Measurements from ENCODE around the gene WDR88. TPM values are rescaled to one million over a fixed set of nuclear protein-coding genes. Genes with fewer than 3 reads are reported as not detected.

Gene WDR88
- polyA plus RNA-seq, 2 of the 4 experiments (the other 2 are of a cell fraction): 0.04 TPM; not detected in 1

- TF ChIP-seq EP300 (IDR thresholded peaks at IDR 0.05) (no peak), KDM1A (IDR thresholded peaks at IDR 0.05; ENCODE audit: low read depth) (no peak)
Measured at GRCh38 chr19:33130433-33130832, 1.5 kb upstream of the WDR88 start (continued).

DNA sequence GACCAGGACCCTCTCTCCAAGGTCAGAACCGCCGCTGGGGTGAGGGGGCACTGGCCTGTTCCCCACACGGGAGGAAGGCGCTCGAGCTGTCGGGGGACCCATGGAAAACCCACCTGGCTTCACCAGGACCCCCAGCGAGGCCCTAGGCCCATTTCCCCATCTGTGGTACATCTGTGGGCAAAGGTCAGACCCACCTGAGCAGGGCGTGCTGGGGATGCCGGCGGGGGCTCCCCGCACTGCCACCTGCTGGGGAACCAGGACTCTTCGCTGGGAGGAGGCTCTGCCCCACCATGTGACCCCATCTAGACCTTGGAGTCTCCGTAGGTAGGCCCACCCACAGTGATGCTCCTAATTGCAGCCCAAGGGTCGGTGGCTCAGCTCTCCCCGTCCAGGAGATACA lies 511 bp downstream of the WDR88 start:
- H3K27ac ChIP-seq: no peak overlapping the region
- peak; percentile 42 to 70 for DNase-seq (ENCODE audit: low read depth in 1 of 2, low spot score in 1 of 2)
- ChIA-PET CTCF (interaction anchor here (1.4 to 17.0 kb wide), 6 partner anchors 13 to 157 kb away, joined by 3 to 193 read pairs (median 25); no protein-coding TSS in a partner anchor), POLR2A (no interaction called here)
- TF ChIP-seq ZC3H11A (IDR thresholded peaks at IDR 0.05) (no peak), FOSL2 (IDR thresholded peaks at IDR 0.05) (no peak), FOSL2 (CRISPR knock-in tag; IDR thresholded peaks at IDR 0.05) (no peak), MYC (IDR thresholded peaks at IDR 0.05; ENCODE audit: borderline replicate concordance, low read length) (no peak), USF2 (IDR thresholded peaks at IDR 0.05) (peak; percentile 64), EP300 (IDR thresholded peaks at IDR 0.05) (no peak), TFCP2L1 (CRISPR knock-in tag; IDR thresholded peaks at IDR 0.05) (no peak)
- TF ChIP-seq, protein P1, sequence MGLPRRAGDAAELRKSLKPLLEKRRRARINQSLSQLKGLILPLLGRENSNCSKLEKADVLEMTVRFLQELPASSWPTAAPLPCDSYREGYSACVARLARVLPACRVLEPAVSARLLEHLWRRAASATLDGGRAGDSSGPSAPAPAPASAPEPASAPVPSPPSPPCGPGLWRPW (IDR thresholded peaks at IDR 0.05): no peak
- TF ChIP-seq, protein P2, sequence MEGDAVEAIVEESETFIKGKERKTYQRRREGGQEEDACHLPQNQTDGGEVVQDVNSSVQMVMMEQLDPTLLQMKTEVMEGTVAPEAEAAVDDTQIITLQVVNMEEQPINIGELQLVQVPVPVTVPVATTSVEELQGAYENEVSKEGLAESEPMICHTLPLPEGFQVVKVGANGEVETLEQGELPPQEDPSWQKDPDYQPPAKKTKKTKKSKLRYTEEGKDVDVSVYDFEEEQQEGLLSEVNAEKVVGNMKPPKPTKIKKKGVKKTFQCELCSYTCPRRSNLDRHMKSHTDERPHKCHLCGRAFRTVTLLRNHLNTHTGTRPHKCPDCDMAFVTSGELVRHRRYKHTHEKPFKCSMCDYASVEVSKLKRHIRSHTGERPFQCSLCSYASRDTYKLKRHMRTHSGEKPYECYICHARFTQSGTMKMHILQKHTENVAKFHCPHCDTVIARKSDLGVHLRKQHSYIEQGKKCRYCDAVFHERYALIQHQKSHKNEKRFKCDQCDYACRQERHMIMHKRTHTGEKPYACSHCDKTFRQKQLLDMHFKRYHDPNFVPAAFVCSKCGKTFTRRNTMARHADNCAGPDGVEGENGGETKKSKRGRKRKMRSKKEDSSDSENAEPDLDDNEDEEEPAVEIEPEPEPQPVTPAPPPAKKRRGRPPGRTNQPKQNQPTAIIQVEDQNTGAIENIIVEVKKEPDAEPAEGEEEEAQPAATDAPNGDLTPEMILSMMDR (IDR thresholded peaks at IDR 0.05): peak; percentile 44; the same call in 2 of the 3 replicates
- 86% methylated on average over 15 of the region's 15 CpGs for WGBS (ENCODE audit: missing lambda C conversion rate)
- H3K4me2 ChIP-seq: no peak overlapping the region
- no peaks in the 10 kb centered on the region for H3K9me3 ChIP-seq
- no peak overlapping the region for H3K4me3 ChIP-seq
- H3K4me1 ChIP-seq: peaks cover 9% of the 10 kb centered on the region; the same call in 2 of the 3 replicates
- FAIRE-seq: no peak
- ATAC-seq: peak; percentile 74 to 84; a peak in 5 of 6 replicates

- H3K4me3 ChIP-seq: no peak overlapping the region
- ATAC-seq (peak; percentile 11 to 26; a peak in 3 of 6 replicates), FAIRE-seq (no peak), DNase-seq (ENCODE audit: low read depth in 1 of 2, low spot score in 1 of 2) (peak in 1 of 2 experiments; percentile 51)
- H3K4me1 ChIP-seq: peaks cover 9% of the 10 kb centered on the region; the same call in 2 of the 3 replicates
- CTCF ChIA-PET: interaction anchor here (0.6 to 17.0 kb wide), 10 partner anchors 8 to 672 kb away, joined by 3 to 193 read pairs (median 5); no protein-coding TSS in a partner anchor
- no peak overlapping the region for H3K27ac ChIP-seq
- WGBS (ENCODE audit: missing lambda C conversion rate): 80% methylated on average over 13 of the region's 13 CpGs
- no peaks in the 10 kb centered on the region for H3K9me3 ChIP-seq
- no peak overlapping the region for H3K4me2 ChIP-seq
- POLR2A ChIA-PET: interaction anchor here (0.6 kb wide), 1 partner anchor 442 kb away, joined by 3 read pairs; no protein-coding TSS in a partner anchor
- no peak for TF ChIP-seq RARB (CRISPR knock-in tag; IDR thresholded peaks at IDR 0.05)
Measured at GRCh38 chr19:33133438-33134031, 1.6 kb downstream of the WDR88 start.

DNA sequence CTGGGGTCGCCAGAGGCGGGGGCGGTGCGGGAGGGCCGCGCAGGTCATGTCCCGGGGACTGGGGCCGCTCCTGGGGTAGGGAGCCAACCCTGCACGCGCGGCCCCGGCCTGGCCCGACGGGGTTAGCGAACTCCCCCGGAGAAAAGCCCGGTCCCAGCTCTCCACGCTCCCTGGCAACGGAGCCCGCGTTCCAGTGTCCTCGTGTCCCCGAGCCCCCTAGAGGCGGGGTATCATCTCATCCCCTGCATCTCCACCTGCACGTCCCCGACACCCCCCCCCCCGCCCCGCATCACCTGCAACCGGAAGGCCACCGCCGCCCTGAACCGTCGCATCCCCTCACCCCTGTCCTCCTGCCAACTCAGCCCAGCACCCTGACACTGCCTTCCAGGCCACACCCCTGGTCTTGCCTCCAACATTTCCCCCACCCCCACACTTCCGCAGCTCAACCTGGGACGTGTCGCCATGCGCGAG lies 2.7 kb downstream of the WDR88 start:
- no peak for TF ChIP-seq HDAC2 (IDR thresholded peaks at IDR 0.05)
- no peak for TF ChIP-seq JUNB (IDR thresholded peaks at IDR 0.05)
- Histone ChIP-seq H3K4me2 (no peak overlapping the region), H3K27ac (no peak overlapping the region), H3K4me1 (peaks cover 9% of the 10 kb centered on the region; the same call in 2 of the 3 replicates), H3K4me3 (no peak overlapping the region), H3K9me3 (no peaks in the 10 kb centered on the region)
- ATAC-seq (no peak), FAIRE-seq (no peak), DNase-seq (ENCODE audit: low read depth in 1 of 2, low spot score in 1 of 2) (no peak)
- WGBS (ENCODE audit: missing lambda C conversion rate): 88% methylated on average over 29 of the region's 38 CpGs
- ChIA-PET POLR2A (no interaction called here), CTCF (interaction anchor here (0.6 to 8.8 kb wide), 6 partner anchors 8 to 159 kb away, joined by 3 to 87 read pairs (median 5); no protein-coding TSS in a partner anchor)

DNA sequence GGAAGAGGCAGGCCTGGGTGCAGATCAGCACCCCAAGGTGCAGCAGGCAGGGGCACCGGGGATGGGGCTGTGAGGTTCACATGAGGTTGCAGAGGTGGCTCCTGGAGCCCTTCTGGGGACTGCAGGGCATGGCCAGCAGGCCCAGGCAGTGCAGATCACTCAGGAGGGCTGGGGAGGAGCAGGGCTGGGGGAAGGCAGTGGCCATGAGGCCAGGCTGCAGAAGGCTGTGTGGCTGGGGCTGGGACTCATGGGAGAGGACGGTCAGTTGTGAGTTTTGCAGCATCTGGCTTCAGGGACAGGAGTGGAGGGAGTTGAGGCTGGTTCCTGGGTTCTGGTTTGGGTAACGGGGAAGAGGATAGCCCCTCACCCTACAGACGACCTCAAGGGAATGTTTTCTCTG lies 7.3 kb downstream of the WDR88 start:
- H3K4me2 ChIP-seq: no peak overlapping the region
- CTCF ChIA-PET: interaction anchor here (0.9 to 8.8 kb wide), 6 partner anchors 12 to 45 kb away, joined by 3 to 87 read pairs (median 9); no protein-coding TSS in a partner anchor

More for the DNA sequence above, 7.3 kb downstream of the WDR88 start:
- POLR2A ChIA-PET: no interaction called here
- 0 out of 3 replicates have a peak, but pooled peaks cover 2% of the 10 kb centered on the region for H3K4me1 ChIP-seq
- no peaks in the 10 kb centered on the region for H3K9me3 ChIP-seq
- FAIRE-seq (no peak), ATAC-seq (peak; percentile 42 to 44; a peak in 5 of 6 replicates), DNase-seq (ENCODE audit: low read depth in 1 of 2, low spot score in 1 of 2) (peak in 1 of 2 experiments; percentile 7)
- H3K27ac ChIP-seq: no peak overlapping the region
- H3K4me3 ChIP-seq: no peak overlapping the region
- TF ChIP-seq NR3C1 (IDR thresholded peaks at IDR 0.05): no peak
- 52% methylated on average over 4 of the region's 4 CpGs for WGBS (ENCODE audit: missing lambda C conversion rate)

Data from A549 (cell line).